Rectal smooth muscle tissue (tissue), 1 donor: Measurements from ENCODE around the gene SLC7A4.
"Not testable (repeated sequence)": the region's sequence is repeated elsewhere in the genome, so short reads cannot be mapped to it uniquely, and the experiment has no call there.

Experiments used
- H3K27ac ChIP-seq: one replicate; pipeline ENCODE4 v1.7.0; 2013; ENCODE audit warnings: low read depth, low read length, inconsistent platforms
- H3K27me3 ChIP-seq: one replicate; pipeline ENCODE4 v1.7.0; 2013; ENCODE audit warnings: low read length; ENCODE audit not compliant: control insufficient read depth, insufficient read depth
- H3K36me3 ChIP-seq: one replicate; pipeline ENCODE4 v1.7.0; 2013; ENCODE audit warnings: low read length; ENCODE audit not compliant: control insufficient read depth, insufficient read depth
- H3K4me1 ChIP-seq: one replicate; pipeline ENCODE4 v1.7.0; 2013; ENCODE audit warnings: low read length; ENCODE audit not compliant: control insufficient read depth, insufficient read depth
- H3K4me3 ChIP-seq: one replicate; pipeline ENCODE4 v1.7.0; 2013; ENCODE audit warnings: low read length
- H3K9ac ChIP-seq: one replicate; pipeline ENCODE4 v1.7.0; 2013; ENCODE audit warnings: low read length

SLC7A4 gene

GRCh38 chr22:21054714-21055563 lies 22.6 kb upstream of the SLC7A4 start:
- Histone ChIP-seq H3K36me3 (no peaks in the 10 kb centered on the region), H3K27me3 (no peaks in the 10 kb centered on the region), H3K9ac (no peak overlapping the region), H3K4me3 (no peak overlapping the region), H3K27ac (no peak overlapping the region), H3K4me1 (no peaks in the 10 kb centered on the region)

GRCh38 chr22:21054046-21054713 lies 21.8 kb upstream of the SLC7A4 start:
- Histone ChIP-seq H3K27ac (no peak overlapping the region), H3K4me3 (no peak overlapping the region), H3K36me3 (no peaks in the 10 kb centered on the region), H3K9ac (no peak overlapping the region), H3K27me3 (no peaks in the 10 kb centered on the region), H3K4me1 (no peaks in the 10 kb centered on the region)

GRCh38 chr22:21052715-21053459 lies 20.5 kb upstream of the SLC7A4 start:
- no peaks in the 10 kb centered on the region for H3K4me1 ChIP-seq
- no peak overlapping the region for H3K4me3 ChIP-seq
- no peak overlapping the region for H3K9ac ChIP-seq
- H3K27me3 ChIP-seq, result no peaks in the 10 kb centered on the region
- H3K27ac ChIP-seq, result no peak overlapping the region
- no peaks in the 10 kb centered on the region for H3K36me3 ChIP-seq

- no peak overlapping the region for H3K4me3 ChIP-seq
- no peak overlapping the region for H3K9ac ChIP-seq
- no peaks in the 10 kb centered on the region for H3K4me1 ChIP-seq
- no peaks in the 10 kb centered on the region for H3K27me3 ChIP-seq
- H3K36me3 ChIP-seq, result no peaks in the 10 kb centered on the region
- no peak overlapping the region for H3K27ac ChIP-seq
These were observed 19.6 kb upstream of the SLC7A4 start for GRCh38 chr22:21051831-21052400.

- no peaks in the 10 kb centered on the region for H3K4me1 ChIP-seq
- no peaks in the 10 kb centered on the region for H3K36me3 ChIP-seq
- no peak overlapping the region for H3K9ac ChIP-seq
- no peaks in the 10 kb centered on the region for H3K27me3 ChIP-seq
- H3K4me3 ChIP-seq, result no peak overlapping the region
- H3K27ac ChIP-seq, result no peak overlapping the region
These were observed 18.9 kb upstream of the SLC7A4 start for GRCh38 chr22:21051145-21051830.

- H3K27me3 ChIP-seq, H3K27ac ChIP-seq, H3K9ac ChIP-seq, H3K36me3 ChIP-seq, H3K4me3 ChIP-seq, H3K4me1 ChIP-seq: not testable (repeated sequence)
These were observed 16.6 kb upstream of the SLC7A4 start for GRCh38 chr22:21048965-21049364.

- H3K4me3 ChIP-seq, H3K36me3 ChIP-seq: not testable (repeated sequence)
These were observed 16.1 kb upstream of the SLC7A4 start for GRCh38 chr22:21048448-21048847.

GRCh38 chr22:21047730-21048129 lies 15.4 kb upstream of the SLC7A4 start:
- Histone ChIP-seq H3K4me3 (no peak overlapping the region), H3K36me3 (no peaks in the 10 kb centered on the region), H3K4me1 (peaks cover 5% of the 10 kb centered on the region), H3K27ac (no peak overlapping the region), H3K27me3 (no peaks in the 10 kb centered on the region), H3K9ac (no peak overlapping the region)

More at GRCh38 chr22:21048448-21048847, 16.1 kb upstream of the SLC7A4 start:
- not testable (repeated sequence) for H3K9ac ChIP-seq, H3K27me3 ChIP-seq, H3K27ac ChIP-seq, H3K4me1 ChIP-seq

GRCh38 chr22:21047035-21047661 lies 14.8 kb upstream of the SLC7A4 start:
- peaks cover 5% of the 10 kb centered on the region for H3K4me1 ChIP-seq
- no peak overlapping the region for H3K4me3 ChIP-seq
- H3K27me3 ChIP-seq, result no peaks in the 10 kb centered on the region
- H3K27ac ChIP-seq, result no peak overlapping the region
- no peak overlapping the region for H3K9ac ChIP-seq
- no peaks in the 10 kb centered on the region for H3K36me3 ChIP-seq

- peak within 1 kb of the TSS; percentile 54 for H3K4me3 ChIP-seq
- H3K36me3 ChIP-seq, result no peaks in the 10 kb centered on the region
- H3K27me3 ChIP-seq, result no peaks in the 10 kb centered on the region
- H3K4me1 ChIP-seq, result peaks cover 5% of the 10 kb centered on the region
- H3K27ac ChIP-seq, result no peak within 1 kb of the TSS
- no peak within 1 kb of the TSS for H3K9ac ChIP-seq
These were observed 13.4 kb upstream of the SLC7A4 start, which contains the start of gene LRRC74B for GRCh38 chr22:21045585-21046294. LRRC74B (plus strand) TSS chr22:21045946; CDS start chr22:21045987, 41 bp downstream.

- Histone ChIP-seq H3K36me3 (no peaks in the 10 kb centered on the region), H3K9ac (no peak overlapping the region), H3K27me3 (no peaks in the 10 kb centered on the region), H3K27ac (no peak overlapping the region), H3K4me1 (peaks cover 5% of the 10 kb centered on the region), H3K4me3 (peak overlapping the region; percentile 54)
These were observed 12.7 kb upstream of the SLC7A4 start for GRCh38 chr22:21044931-21045584.
